ENCODE measurements around the gene TAMALIN. TPM values are rescaled to one million over a fixed set of nuclear protein-coding genes. Genes with fewer than 3 reads are reported as not detected.
"Not testable (repeated sequence)": the region's sequence is repeated elsewhere in the genome, so short reads cannot be mapped to it uniquely, and the experiment has no call there.

TAMALIN gene
- total RNA-seq, 1 experiment from 2014 or later: 1.2 TPM

DNA sequence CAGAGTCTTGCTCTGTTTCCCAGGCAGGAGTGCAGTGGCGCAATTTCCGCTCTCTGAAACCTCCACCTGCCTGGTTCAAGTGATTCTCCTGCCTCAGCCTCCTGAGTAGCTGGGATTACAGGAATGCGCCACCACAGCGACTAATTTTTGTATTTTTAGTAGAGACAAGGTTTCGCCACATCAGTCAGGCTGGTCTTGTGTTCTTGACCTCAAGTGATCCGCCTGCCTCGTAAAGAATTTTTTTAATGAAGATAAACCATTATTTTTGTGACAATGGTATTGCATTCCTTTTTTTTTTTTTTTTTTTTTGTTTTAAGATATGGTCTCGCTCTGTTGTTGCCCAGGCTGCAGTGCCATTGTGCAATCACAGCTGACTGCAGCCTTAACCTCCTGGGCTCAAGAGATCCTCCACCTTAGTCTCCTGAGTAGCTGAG is 29.4 kb upstream of the TAMALIN start:
- H2BK15ac ChIP-seq (ENCODE audit: low read depth, low read length): no peak overlapping the region
- Mint-ChIP-seq H3K4me1 (peaks cover 23 to 31% of the 10 kb centered on the region in 2 experiments), H3K27me3 (ENCODE audit: low read depth) (no peaks in the 10 kb centered on the region), H3K9me3 (no peaks in the 10 kb centered on the region), H3K36me3 (ENCODE audit: insufficient read depth in 1 of 3, low read depth in 3 of 3) (peaks cover 32 to 64% (median 47%) of the 10 kb centered on the region in 3 experiments; a peak in 6 of 7 replicates), H3K27ac (no peak overlapping the region), H3K4me3 (no peak overlapping the region)
- no peak overlapping the region for H2BK120ac ChIP-seq (ENCODE audit: low read depth, low read length, poor library complexity, severe bottlenecking)
- H3K23ac ChIP-seq (ENCODE audit: insufficient read length, low read depth, low read length): no peak overlapping the region
- H3K23me2 ChIP-seq (ENCODE audit: insufficient read length, low read depth, low read length, poor library complexity, severe bottlenecking): no peaks in the 10 kb centered on the region
- H3K79me1 ChIP-seq (ENCODE audit: insufficient read depth, low read depth, low read length, poor library complexity, severe bottlenecking): no peaks in the 10 kb centered on the region
- no peak overlapping the region for H4K91ac ChIP-seq (ENCODE audit: insufficient read length, low read depth, low read length)
- no peak overlapping the region for H3T11ph ChIP-seq (ENCODE audit: low read length)
- H2AFZ ChIP-seq (ENCODE audit: low read length): no peak overlapping the region
- no peak overlapping the region for H2BK5ac ChIP-seq (ENCODE audit: insufficient read length, low read length)
- no CpG with 5 or more reads among the region's 8 CpGs for WGBS (ENCODE audit: extremely low coverage, insufficient read length, low lambda C conversion rate)
- H3K27me3 ChIP-seq (ENCODE audit: insufficient read depth, low read length): no peaks in the 10 kb centered on the region
- H2BK12ac ChIP-seq (ENCODE audit: insufficient read length, low read depth, low read length): no peak overlapping the region
- H3K9me3 ChIP-seq (ENCODE audit: control insufficient read depth, low read depth, low read length): no peaks in the 10 kb centered on the region
- H3K4me2 ChIP-seq (ENCODE audit: insufficient read depth, insufficient read length, low read length): no peak overlapping the region
- H3K27ac ChIP-seq (ENCODE audit: insufficient read length, low read depth, low read length): no peak overlapping the region
- peaks cover 7% of the 10 kb centered on the region; the same call in 1 of the 2 replicates for H3K4me1 ChIP-seq (ENCODE audit: insufficient read depth, low read length)
- H3K56ac ChIP-seq (ENCODE audit: insufficient read length, low read depth, low read length): no peak overlapping the region
- no peak for DNase-seq
- TF ChIP-seq, protein P1, sequence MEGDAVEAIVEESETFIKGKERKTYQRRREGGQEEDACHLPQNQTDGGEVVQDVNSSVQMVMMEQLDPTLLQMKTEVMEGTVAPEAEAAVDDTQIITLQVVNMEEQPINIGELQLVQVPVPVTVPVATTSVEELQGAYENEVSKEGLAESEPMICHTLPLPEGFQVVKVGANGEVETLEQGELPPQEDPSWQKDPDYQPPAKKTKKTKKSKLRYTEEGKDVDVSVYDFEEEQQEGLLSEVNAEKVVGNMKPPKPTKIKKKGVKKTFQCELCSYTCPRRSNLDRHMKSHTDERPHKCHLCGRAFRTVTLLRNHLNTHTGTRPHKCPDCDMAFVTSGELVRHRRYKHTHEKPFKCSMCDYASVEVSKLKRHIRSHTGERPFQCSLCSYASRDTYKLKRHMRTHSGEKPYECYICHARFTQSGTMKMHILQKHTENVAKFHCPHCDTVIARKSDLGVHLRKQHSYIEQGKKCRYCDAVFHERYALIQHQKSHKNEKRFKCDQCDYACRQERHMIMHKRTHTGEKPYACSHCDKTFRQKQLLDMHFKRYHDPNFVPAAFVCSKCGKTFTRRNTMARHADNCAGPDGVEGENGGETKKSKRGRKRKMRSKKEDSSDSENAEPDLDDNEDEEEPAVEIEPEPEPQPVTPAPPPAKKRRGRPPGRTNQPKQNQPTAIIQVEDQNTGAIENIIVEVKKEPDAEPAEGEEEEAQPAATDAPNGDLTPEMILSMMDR (conservative IDR thresholded peaks at IDR 0.05): no peak
- no peak overlapping the region for H3K18ac ChIP-seq (ENCODE audit: insufficient read length, low read depth, low read length)
- no peaks in the 10 kb centered on the region for H4K20me1 ChIP-seq (ENCODE audit: control insufficient read depth, insufficient read depth, insufficient read length)
- no peak overlapping the region for H3K9ac ChIP-seq (ENCODE audit: extremely low read depth, insufficient read length, low read length)
- no peak overlapping the region for H2BK20ac ChIP-seq (ENCODE audit: low read depth, low read length, poor library complexity, severe bottlenecking)
- no peak overlapping the region for H3K14ac ChIP-seq (ENCODE audit: insufficient read depth, low read length)
- H4K8ac ChIP-seq (replicated peaks; ENCODE audit: insufficient read length, low read depth, low read length): no peak overlapping the region
- H3K79me2 ChIP-seq (ENCODE audit: insufficient read depth, low read length): no peaks in the 10 kb centered on the region
- H3K4ac ChIP-seq (ENCODE audit: low read depth, low read length): no peak overlapping the region
- H4K5ac ChIP-seq (ENCODE audit: insufficient read length, low read depth, low read length): no peak overlapping the region
- no peak overlapping the region for H2AK5ac ChIP-seq (ENCODE audit: insufficient read length, low read length)

DNA sequence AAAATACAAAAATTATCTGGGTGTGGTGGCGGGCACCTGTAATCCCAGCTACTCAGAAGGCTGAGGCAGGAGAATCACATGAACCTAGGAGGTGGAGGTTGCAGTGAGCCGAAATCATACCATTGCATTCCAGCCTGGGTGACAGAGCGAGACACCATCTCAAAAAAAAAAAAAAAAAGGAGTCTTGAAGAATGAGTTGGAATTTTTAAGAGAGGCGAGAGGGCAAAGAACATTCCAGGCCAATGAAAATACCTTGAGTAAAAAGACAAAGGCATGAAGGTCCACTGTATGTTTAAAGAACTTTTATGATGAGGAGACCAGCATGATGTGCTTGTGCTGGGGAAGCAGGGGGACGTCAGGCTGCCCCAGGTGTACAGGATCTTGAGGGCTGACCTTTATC is 27.4 kb upstream of the TAMALIN start:
- H2BK15ac ChIP-seq (ENCODE audit: low read depth, low read length); H3K27me3 ChIP-seq (ENCODE audit: insufficient read depth, low read length); H4K91ac ChIP-seq (ENCODE audit: insufficient read length, low read depth, low read length); H2BK120ac ChIP-seq (ENCODE audit: low read depth, low read length, poor library complexity, severe bottlenecking); H2AK5ac ChIP-seq (ENCODE audit: insufficient read length, low read length); H4K20me1 ChIP-seq (ENCODE audit: control insufficient read depth, insufficient read depth, insufficient read length); H4K5ac ChIP-seq (ENCODE audit: insufficient read length, low read depth, low read length); H3K4ac ChIP-seq (ENCODE audit: low read depth, low read length); H3K56ac ChIP-seq (ENCODE audit: insufficient read length, low read depth, low read length); H3K9me3 ChIP-seq (ENCODE audit: control insufficient read depth, low read depth, low read length); H3K23me2 ChIP-seq (ENCODE audit: insufficient read length, low read depth, low read length, poor library complexity, severe bottlenecking); H3K4me3 Mint-ChIP-seq; DNase-seq; H2BK12ac ChIP-seq (ENCODE audit: insufficient read length, low read depth, low read length); H3K14ac ChIP-seq (ENCODE audit: insufficient read depth, low read length); H4K8ac ChIP-seq (replicated peaks; ENCODE audit: insufficient read length, low read depth, low read length); H3K4me2 ChIP-seq (ENCODE audit: insufficient read depth, insufficient read length, low read length); H3K4me1 ChIP-seq (ENCODE audit: insufficient read depth, low read length); H2AFZ ChIP-seq (ENCODE audit: low read length); H3K23ac ChIP-seq (ENCODE audit: insufficient read length, low read depth, low read length); H3K27me3 Mint-ChIP-seq (ENCODE audit: low read depth); H3K18ac ChIP-seq (ENCODE audit: insufficient read length, low read depth, low read length); H3K27ac ChIP-seq (ENCODE audit: insufficient read length, low read depth, low read length); H2BK20ac ChIP-seq (ENCODE audit: low read depth, low read length, poor library complexity, severe bottlenecking); H3T11ph ChIP-seq (ENCODE audit: low read length); H3K79me2 ChIP-seq (ENCODE audit: insufficient read depth, low read length); H2BK5ac ChIP-seq (ENCODE audit: insufficient read length, low read length); H3K9ac ChIP-seq (ENCODE audit: extremely low read depth, insufficient read length, low read length); H3K9me3 Mint-ChIP-seq; H3K79me1 ChIP-seq (ENCODE audit: insufficient read depth, low read depth, low read length, poor library complexity, severe bottlenecking): not testable (repeated sequence)
- whole genome bisulfite sequencing (ENCODE audit: extremely low coverage, insufficient read length, low lambda C conversion rate): no CpG with 5 or more reads among the region's 5 CpGs
- Mint-ChIP-seq H3K27ac (peak overlapping the region in 2 of 3 experiments; percentile 17 to 63; a peak in 3 of 7 replicates), H3K36me3 (ENCODE audit: insufficient read depth in 1 of 3, low read depth in 3 of 3) (peaks cover 34 to 78% (median 55%) of the 10 kb centered on the region in 3 experiments; a peak in 6 of 7 replicates), H3K4me1 (peaks cover 11 to 15% of the 10 kb centered on the region in 2 experiments)
